ENCODE results near the gene IFT80. TPM values are rescaled to one million over a fixed set of nuclear protein-coding genes. Genes with fewer than 3 reads are reported as not detected.
"Not testable (repeated sequence)": the region's sequence is repeated elsewhere in the genome, so short reads cannot be mapped to it uniquely, and the experiment has no call there.

IFT80 gene
- total and polyA plus RNA-seq, 9 of the 15 experiments (the other 6 are each of a cell fraction or from before 2014, with no cell fraction given): 6.7 to 21.1 (median 16.4) TPM

- TF ChIP-seq E2F6 (IDR thresholded peaks at IDR 0.05; ENCODE audit: borderline replicate concordance in 1 of 2, extremely low read depth in 1 of 2, insufficient read depth in 1 of 2, insufficient read length in 1 of 2, low read depth in 1 of 2, low read length in 1 of 2, poor library complexity in 1 of 2, severe bottlenecking in 1 of 2): peak in 1 of 2 experiments; percentile 52
- 0 out of 2 replicates have a peak, but pooled peaks have one; percentile 33 for TF ChIP-seq USF1 (CRISPR knock-in tag; IDR thresholded peaks at IDR 0.05)
- TF ChIP-seq, protein P1, sequence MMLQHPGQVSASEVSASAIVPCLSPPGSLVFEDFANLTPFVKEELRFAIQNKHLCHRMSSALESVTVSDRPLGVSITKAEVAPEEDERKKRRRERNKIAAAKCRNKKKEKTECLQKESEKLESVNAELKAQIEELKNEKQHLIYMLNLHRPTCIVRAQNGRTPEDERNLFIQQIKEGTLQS (IDR thresholded peaks at IDR 0.05): 0 out of 2 replicates have a peak, but pooled peaks have one; percentile 18
- TF ChIP-seq, protein P1 (CRISPR knock-in tag; conservative IDR thresholded peaks at IDR 0.05): not testable (repeated sequence)
- peak; percentile 79; the same call in 1 of the 2 replicates for TF ChIP-seq MYBL2 (IDR thresholded peaks at IDR 0.05; ENCODE audit: low read depth)
- not testable (repeated sequence) for TF ChIP-seq MYBL2 (CRISPR knock-in tag; IDR thresholded peaks at IDR 0.05; ENCODE audit: borderline replicate concordance)
- TF ChIP-seq ZEB2 (IDR thresholded peaks at IDR 0.05): 0 out of 2 replicates have a peak, but pooled peaks have one; percentile 50
- TF ChIP-seq, protein P2, sequence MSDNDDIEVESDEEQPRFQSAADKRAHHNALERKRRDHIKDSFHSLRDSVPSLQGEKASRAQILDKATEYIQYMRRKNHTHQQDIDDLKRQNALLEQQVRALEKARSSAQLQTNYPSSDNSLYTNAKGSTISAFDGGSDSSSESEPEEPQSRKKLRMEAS (CRISPR knock-in tag; IDR thresholded peaks at IDR 0.05): peak; percentile 52; the same call in 1 of the 2 replicates
- peak; percentile 62 for TF ChIP-seq E2F8 (IDR thresholded peaks at IDR 0.05; ENCODE audit: low read depth, partially characterized antibody)
- TF ChIP-seq, protein P3, sequence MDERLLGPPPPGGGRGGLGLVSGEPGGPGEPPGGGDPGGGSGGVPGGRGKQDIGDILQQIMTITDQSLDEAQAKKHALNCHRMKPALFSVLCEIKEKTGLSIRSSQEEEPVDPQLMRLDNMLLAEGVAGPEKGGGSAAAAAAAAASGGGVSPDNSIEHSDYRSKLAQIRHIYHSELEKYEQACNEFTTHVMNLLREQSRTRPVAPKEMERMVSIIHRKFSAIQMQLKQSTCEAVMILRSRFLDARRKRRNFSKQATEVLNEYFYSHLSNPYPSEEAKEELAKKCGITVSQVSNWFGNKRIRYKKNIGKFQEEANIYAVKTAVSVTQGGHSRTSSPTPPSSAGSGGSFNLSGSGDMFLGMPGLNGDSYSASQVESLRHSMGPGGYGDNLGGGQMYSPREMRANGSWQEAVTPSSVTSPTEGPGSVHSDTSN (CRISPR knock-in tag; IDR thresholded peaks at IDR 0.05; ENCODE audit: low read depth): not testable (repeated sequence)
- TF ChIP-seq, protein P3 (tag; conservative IDR thresholded peaks at IDR 0.05; ENCODE audit: low read depth): 0 out of 2 replicates have a peak, but pooled peaks have one; percentile 23
- peak; percentile 76 for TF ChIP-seq PKNOX1 (IDR thresholded peaks at IDR 0.05)
Measured at GRCh38 chr3:160240719-160241118, 158.3 kb downstream of the IFT80 start (continued).

Data from K562 (cell line).